Esophagus squamous epithelium (tissue), 4 donors: Measurements from ENCODE around the gene CCL3.

Source experiments
- CTCF ChIP-seq, 6 experiments: fragments of 450-650 bp in 4 of 6; fragments of 200-600 bp in 2 of 6; sonication (generic) in 2 of 6; IDR thresholded peaks; one replicate each; pipeline ENCODE4 v1.5.1; 2016 to 2019; ENCODE audit warnings: antibody characterized with exemption in 6 of 6, mild to moderate bottlenecking in 4 of 6, moderate library complexity in 4 of 6
- POLR2A ChIP-seq, 4 donors: fragments of 450-650 bp; IDR thresholded peaks; one replicate each; pipeline ENCODE4 v1.6.1; 2017; ENCODE audit warnings: antibody characterized with exemption in 4 of 4, mild to moderate bottlenecking in 4 of 4, moderate library complexity in 3 of 4

GRCh38 chr17:36089888-36090836, at the start of gene CCL3:
- no peak for TF ChIP-seq CTCF (IDR thresholded peaks at IDR 0.05)
- no peak for TF ChIP-seq POLR2A (IDR thresholded peaks at IDR 0.05)
